ENCODE measurements around the gene PPP1R12C.

PPP1R12C gene

GRCh38 chr19:55147545-55148251 is 30.3 kb upstream of the PPP1R12C start:
- no peak for DNase-seq
- in situ Hi-C loops (cut with MboI; ENCODE audit: low pct_unique_long_range_greater_than_20kb, low sequenced_read_pairs): no loop called here

- peak; percentile 48 for DNase-seq
- in situ Hi-C loops (cut with MboI; ENCODE audit: low pct_unique_long_range_greater_than_20kb, low sequenced_read_pairs): no loop called here
Observed at GRCh38 chr19:55146705-55147273, 29.4 kb upstream of the PPP1R12C start.

GRCh38 chr19:55146078-55146704 is 28.8 kb upstream of the PPP1R12C start:
- in situ Hi-C loops (cut with MboI; ENCODE audit: low pct_unique_long_range_greater_than_20kb, low sequenced_read_pairs): no loop called here
- peak; percentile 78 for DNase-seq

GRCh38 chr19:55145232-55145631 is 27.8 kb upstream of the PPP1R12C start:
- in situ Hi-C loops (cut with MboI; ENCODE audit: low pct_unique_long_range_greater_than_20kb, low sequenced_read_pairs): no loop called here
- DNase-seq: peak; percentile 38

GRCh38 chr19:55141696-55142095 is 24.3 kb upstream of the PPP1R12C start:
- DNase-seq: no peak
- in situ Hi-C loops (cut with MboI; ENCODE audit: low pct_unique_long_range_greater_than_20kb, low sequenced_read_pairs): no loop called here

- DNase-seq: no peak
- in situ Hi-C loops (cut with MboI; ENCODE audit: low pct_unique_long_range_greater_than_20kb, low sequenced_read_pairs): no loop called here
Observed at GRCh38 chr19:55137915-55138314, 20.5 kb upstream of the PPP1R12C start.

- no peak for DNase-seq
- in situ Hi-C loops (cut with MboI; ENCODE audit: low pct_unique_long_range_greater_than_20kb, low sequenced_read_pairs): no loop called here
Observed at GRCh38 chr19:55136399-55137102, 19.1 kb upstream of the PPP1R12C start.

- in situ Hi-C loops (cut with MboI; ENCODE audit: low pct_unique_long_range_greater_than_20kb, low sequenced_read_pairs): no loop called here
- DNase-seq: no peak
Observed at GRCh38 chr19:55134736-55135135, 17.3 kb upstream of the PPP1R12C start.

GRCh38 chr19:55133639-55134444 is 16.4 kb upstream of the PPP1R12C start:
- in situ Hi-C loops (cut with MboI; ENCODE audit: low pct_unique_long_range_greater_than_20kb, low sequenced_read_pairs): no loop called here
- DNase-seq: no peak

- in situ Hi-C loops (cut with MboI; ENCODE audit: low pct_unique_long_range_greater_than_20kb, low sequenced_read_pairs): no loop called here
Observed at GRCh38 chr19:55132453-55133129, 15.2 kb upstream of the PPP1R12C start.

GRCh38 chr19:55131421-55131820 is 14.0 kb upstream of the PPP1R12C start:
- no peak for DNase-seq
- in situ Hi-C loops (cut with MboI; ENCODE audit: low pct_unique_long_range_greater_than_20kb, low sequenced_read_pairs): no loop called here

More at GRCh38 chr19:55132453-55133129, 15.2 kb upstream of the PPP1R12C start:
- DNase-seq: no peak

- in situ Hi-C loops (cut with MboI; ENCODE audit: low pct_unique_long_range_greater_than_20kb, low sequenced_read_pairs): no loop called here
- DNase-seq: no peak
Observed at GRCh38 chr19:55119053-55119452, 1.6 kb upstream of the PPP1R12C start.

- in situ Hi-C loops (cut with MboI; ENCODE audit: low pct_unique_long_range_greater_than_20kb, low sequenced_read_pairs): no loop called here
- no peak for DNase-seq
Observed at GRCh38 chr19:55118401-55118991, 1.1 kb upstream of the PPP1R12C start.

GRCh38 chr19:55117663-55118391 is 390 bp upstream of the PPP1R12C start:
- peak; percentile 98 for DNase-seq
- in situ Hi-C loops (cut with MboI; ENCODE audit: low pct_unique_long_range_greater_than_20kb, low sequenced_read_pairs): no loop called here

GRCh38 chr19:55116232-55116858 is 1.1 kb downstream of the PPP1R12C start:
- DNase-seq: peak; percentile 73

GRCh38 chr19:55115446-55116065 is 1.9 kb downstream of the PPP1R12C start:
- DNase-seq: no peak
- in situ Hi-C loops (cut with MboI; ENCODE audit: low pct_unique_long_range_greater_than_20kb, low sequenced_read_pairs): no loop called here

More at GRCh38 chr19:55116232-55116858, 1.1 kb downstream of the PPP1R12C start:
- in situ Hi-C loops (cut with MboI; ENCODE audit: low pct_unique_long_range_greater_than_20kb, low sequenced_read_pairs): no loop called here
